Fibroblast of lung (primary cell): ENCODE results near the gene GEMIN5. TPM values are rescaled to one million over a fixed set of nuclear protein-coding genes. Genes with fewer than 3 reads are reported as not detected.
A peak's percentile ranks its signal among the peaks of the same experiment; 100 is the strongest.

Experiments used
- DNase-seq, 2 donors: peaks; one replicate each; pipeline versions ENCODE4 v3.0.0 to v3.0.0-alpha.2; 2010; ENCODE audit warnings: low read depth in 2 of 2
- H2AFZ ChIP-seq: 2 replicates; pipeline ENCODE4 v1.5.1; 2012; ENCODE audit warnings: low read length, control low read depth, inconsistent platforms
- H3K27ac ChIP-seq: 2 replicates; pipeline ENCODE4 v1.5.1; 2011; ENCODE audit warnings: low read length, control low read depth; ENCODE audit not compliant: insufficient read depth
- H3K27me3 ChIP-seq: 2 replicates; pipeline ENCODE4 v1.5.1; 2011; ENCODE audit warnings: mild to moderate bottlenecking, low read length; ENCODE audit not compliant: control insufficient read depth, insufficient read depth
- H3K36me3 ChIP-seq: 2 replicates; pipeline ENCODE4 v1.5.1; 2011; ENCODE audit warnings: low read length; ENCODE audit not compliant: control insufficient read depth, insufficient read depth
- H3K4me1 ChIP-seq: 2 replicates; pipeline ENCODE4 v1.5.1; 2011; ENCODE audit warnings: low read length; ENCODE audit not compliant: control insufficient read depth, insufficient read depth; ENCODE audit errors: extremely low read depth
- H3K4me2 ChIP-seq: 2 replicates; pipeline ENCODE4 v1.5.1; 2011; ENCODE audit warnings: low read length, control low read depth; ENCODE audit not compliant: insufficient read depth; ENCODE audit errors: extremely low read depth
- H3K4me3 ChIP-seq, 4 experiments: fragments of 200-600 bp in 1 of 4; sonication (generic) in 1 of 4; replicated peaks in 1 of 4; 2 replicates each; pipeline ENCODE4 v1.5.1; 2011 to 2016; ENCODE audit warnings: low read length in 4 of 4, low read depth in 3 of 4, mild to moderate bottlenecking in 3 of 4, control low read depth in 2 of 4, inconsistent platforms in 1 of 4, mixed read lengths in 1 of 4; ENCODE audit not compliant: insufficient read depth in 1 of 4; ENCODE audit errors: control extremely low read depth in 1 of 4
- H3K79me2 ChIP-seq: 2 replicates; pipeline ENCODE4 v1.5.1; 2012; ENCODE audit warnings: mild to moderate bottlenecking, low read length, inconsistent platforms; ENCODE audit not compliant: control insufficient read depth, insufficient read depth
- H3K9ac ChIP-seq: 2 replicates; pipeline ENCODE4 v1.5.1; 2011; ENCODE audit warnings: mild to moderate bottlenecking, low read length, control low read depth; ENCODE audit not compliant: insufficient read depth
- H3K9me3 ChIP-seq: 2 replicates; pipeline ENCODE4 v1.5.1; 2012; ENCODE audit warnings: low read depth, low read length; ENCODE audit not compliant: control insufficient read depth, insufficient read depth
- H4K20me1 ChIP-seq: 2 replicates; pipeline ENCODE4 v1.5.1; 2011; ENCODE audit warnings: low read length; ENCODE audit not compliant: control insufficient read depth, insufficient read depth; ENCODE audit errors: extremely low read depth
- EZH2 ChIP-seq: IDR thresholded peaks from 2 replicates; pipeline ENCODE4 v1.5.1; 2012; ENCODE audit warnings: low read length, control low read depth, mild to moderate bottlenecking; ENCODE audit errors: missing control alignments
- polyA plus RNA-seq, 2 donors: library from polyadenylated mRNA; depleted of rRNA in 1 of 2; stranded (reverse) in 1 of 2; unstranded in 1 of 2; fragments of >200 nt; gene quantifications; 2 replicates each; pipeline ENCODE4 v1.2.1, GENCODE V29; 2011 to 2012; ENCODE audit warnings: missing spikeins in 1 of 2
- total RNA-seq: library from RNA; depleted of rRNA; stranded (reverse); fragments of >200 nt; gene quantifications from 2 replicates; pipeline ENCODE4 v1.2.1, GENCODE V29; 2014
- TF ChIP-seq, protein P1 (sequence below), 2 donors: IDR thresholded peaks in 1 of 2; conservative IDR thresholded peaks in 1 of 2; 1 replicate in 1 of 2; 2 replicates in 1 of 2; pipeline ENCODE4 v1.5.1; 2011 to 2012; ENCODE audit warnings: low read length in 2 of 2, control low read depth in 1 of 2, inconsistent platforms in 1 of 2, low read depth in 1 of 2, mild to moderate bottlenecking in 1 of 2

Gene GEMIN5
- total and polyA plus RNA-seq, 2 donors (not counting 1 experiment from before 2014, with no cell fraction given): 7.7 to 12.1 TPM

DNA sequence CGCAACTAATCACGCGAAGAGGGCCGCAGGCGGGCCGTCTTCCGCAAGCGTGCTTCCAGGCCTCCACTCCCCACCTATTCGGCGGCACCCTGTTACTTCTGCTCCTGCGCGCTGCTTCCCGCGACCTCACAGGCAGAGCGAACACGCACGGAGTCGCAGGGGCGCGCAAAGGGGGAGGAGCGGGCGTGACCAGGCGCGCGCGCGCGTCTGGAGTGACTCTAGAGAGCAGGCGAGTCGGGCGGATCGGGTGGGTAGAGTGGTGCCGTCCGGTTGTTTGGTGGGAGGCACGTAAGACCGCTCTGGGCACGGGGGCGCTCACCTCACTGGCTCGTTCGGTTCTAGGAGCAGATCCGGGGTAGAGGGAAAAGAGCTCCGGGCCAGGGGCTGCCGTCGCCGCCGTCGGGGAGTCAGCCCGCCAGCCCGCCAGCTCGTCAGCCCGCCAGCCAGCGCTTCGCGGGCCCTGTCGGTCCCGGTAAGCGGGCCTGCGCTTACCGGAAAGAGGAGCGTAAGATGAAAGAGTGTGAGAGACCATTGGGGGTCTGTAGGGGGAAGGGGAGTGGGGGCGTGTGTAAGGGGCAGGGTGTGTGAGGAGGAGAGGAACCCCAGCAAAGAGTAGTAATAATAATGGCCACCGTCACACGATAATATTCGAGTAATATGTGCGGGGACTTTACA lies 79.6 kb downstream of the GEMIN5 start, which contains the start of gene CNOT8:
Gene CNOT8 (plus strand): TSS at position 331 of the 675 bp plus-strand sequence. CDS start 4,652 bp downstream, outside the sequence.
- peak within 1 kb of the TSS; percentile 93 for H3K9ac ChIP-seq
- no peaks in the 10 kb centered on the region for H3K27me3 ChIP-seq
- peaks cover 47% of the 10 kb centered on the region for H3K79me2 ChIP-seq

DNA sequence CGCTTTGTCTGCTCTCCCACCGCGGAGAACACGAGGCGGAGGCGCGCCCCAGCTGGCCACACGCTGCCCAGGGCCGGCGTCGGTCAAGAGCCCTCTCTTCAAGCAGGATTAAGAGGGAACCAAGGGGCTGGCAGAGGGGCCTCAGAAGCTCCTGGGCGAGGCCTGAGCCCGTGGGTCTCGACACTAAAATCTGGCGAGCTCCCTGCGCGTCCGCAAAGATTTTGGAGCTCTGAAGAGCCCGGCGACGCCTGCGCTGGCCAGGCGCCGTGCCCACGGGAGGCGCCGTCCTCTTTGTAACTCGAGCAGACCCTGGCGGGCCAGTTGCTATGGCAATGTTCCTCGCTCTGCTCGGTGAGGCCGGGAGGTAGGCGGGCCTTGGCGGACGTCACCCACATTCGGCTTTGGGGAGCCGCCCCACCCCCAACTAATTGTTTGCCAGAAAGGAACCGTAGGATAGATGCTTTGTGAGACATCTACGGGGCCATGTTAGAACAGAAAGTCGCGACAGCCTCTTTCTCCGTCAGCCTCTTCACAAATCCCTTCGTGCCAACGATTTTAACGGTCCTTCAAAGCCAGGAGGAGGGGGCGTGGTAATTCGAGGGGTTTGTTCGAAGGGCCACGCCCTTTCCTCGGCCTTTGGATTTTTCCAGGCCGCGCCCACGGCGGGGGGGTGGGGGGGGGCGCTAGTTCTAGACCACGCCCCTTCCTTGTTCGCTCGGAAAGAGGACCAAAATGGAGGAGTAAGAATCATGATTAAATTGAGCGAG lies 80.3 kb downstream of the GEMIN5 start:
- TF ChIP-seq, protein P1, sequence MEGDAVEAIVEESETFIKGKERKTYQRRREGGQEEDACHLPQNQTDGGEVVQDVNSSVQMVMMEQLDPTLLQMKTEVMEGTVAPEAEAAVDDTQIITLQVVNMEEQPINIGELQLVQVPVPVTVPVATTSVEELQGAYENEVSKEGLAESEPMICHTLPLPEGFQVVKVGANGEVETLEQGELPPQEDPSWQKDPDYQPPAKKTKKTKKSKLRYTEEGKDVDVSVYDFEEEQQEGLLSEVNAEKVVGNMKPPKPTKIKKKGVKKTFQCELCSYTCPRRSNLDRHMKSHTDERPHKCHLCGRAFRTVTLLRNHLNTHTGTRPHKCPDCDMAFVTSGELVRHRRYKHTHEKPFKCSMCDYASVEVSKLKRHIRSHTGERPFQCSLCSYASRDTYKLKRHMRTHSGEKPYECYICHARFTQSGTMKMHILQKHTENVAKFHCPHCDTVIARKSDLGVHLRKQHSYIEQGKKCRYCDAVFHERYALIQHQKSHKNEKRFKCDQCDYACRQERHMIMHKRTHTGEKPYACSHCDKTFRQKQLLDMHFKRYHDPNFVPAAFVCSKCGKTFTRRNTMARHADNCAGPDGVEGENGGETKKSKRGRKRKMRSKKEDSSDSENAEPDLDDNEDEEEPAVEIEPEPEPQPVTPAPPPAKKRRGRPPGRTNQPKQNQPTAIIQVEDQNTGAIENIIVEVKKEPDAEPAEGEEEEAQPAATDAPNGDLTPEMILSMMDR (conservative IDR thresholded peaks at IDR 0.05 in 1 of 2, IDR thresholded peaks at IDR 0.05 in 1 of 2; ENCODE audit: low read depth in 1 of 2, low read length in 2 of 2): no peak
- TF ChIP-seq EZH2: no peak
- Histone ChIP-seq H3K4me2 (peak overlapping the region; percentile 99), H3K9me3 (no peaks in the 10 kb centered on the region), H3K27me3 (no peaks in the 10 kb centered on the region), H3K36me3 (no peaks in the 10 kb centered on the region), H3K9ac (peak overlapping the region; percentile 93), H3K4me3 (peak overlapping the region; percentile 71 to 99 (median 83)), H2AFZ (peak overlapping the region; percentile 89), H3K27ac (peak overlapping the region; percentile 89), H4K20me1 (no peaks in the 10 kb centered on the region), H3K4me1 (peaks cover 7% of the 10 kb centered on the region), H3K79me2 (peaks cover 40% of the 10 kb centered on the region)
- peak; percentile 97 to 98 for DNase-seq

More for the DNA sequence above, 79.6 kb downstream of the GEMIN5 start, which contains the start of gene CNOT8:
- H3K4me3 ChIP-seq: peak within 1 kb of the TSS; percentile 71 to 99 (median 83)
- H3K4me1 ChIP-seq: peaks cover 7% of the 10 kb centered on the region
- H3K9me3 ChIP-seq: no peaks in the 10 kb centered on the region
- H3K27ac ChIP-seq: peak within 1 kb of the TSS; percentile 89
- H3K4me2 ChIP-seq: peak within 1 kb of the TSS; percentile 99
- peak; percentile 97 to 98 for DNase-seq
- no peaks in the 10 kb centered on the region for H4K20me1 ChIP-seq
- H2AFZ ChIP-seq: peak within 1 kb of the TSS; percentile 89
- TF ChIP-seq EZH2: no peak
- TF ChIP-seq, protein P1 (conservative IDR thresholded peaks at IDR 0.05 in 1 of 2, IDR thresholded peaks at IDR 0.05 in 1 of 2; ENCODE audit: low read depth in 1 of 2, low read length in 2 of 2): no peak
- H3K36me3 ChIP-seq: peaks cover under 1% of the 10 kb centered on the region

DNA sequence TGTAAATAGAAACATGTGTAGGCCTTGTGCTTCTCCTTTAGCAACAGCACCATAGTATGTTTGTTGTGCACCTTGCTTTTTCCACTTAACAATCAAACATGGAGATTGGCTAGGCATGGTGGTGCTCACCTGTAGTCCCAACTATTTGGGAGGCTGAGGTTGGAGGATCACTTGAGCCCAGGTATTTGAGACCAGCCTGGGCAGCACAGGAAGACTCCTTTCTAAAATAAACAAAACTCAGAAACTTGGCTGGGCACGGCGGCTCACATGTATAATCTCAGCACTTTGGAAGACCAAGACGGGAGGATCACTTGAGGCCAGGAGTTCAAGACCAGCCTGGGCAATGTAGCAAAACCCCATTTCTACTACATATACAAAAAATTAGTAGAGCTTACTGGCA lies 86.7 kb downstream of the GEMIN5 start:
- Histone ChIP-seq H3K27me3 (no peaks in the 10 kb centered on the region), H3K9ac (no peak overlapping the region), H4K20me1 (no peaks in the 10 kb centered on the region), H3K4me3 (no peak overlapping the region), H3K4me2 (no peak overlapping the region), H3K9me3 (no peaks in the 10 kb centered on the region), H2AFZ (no peak overlapping the region), H3K79me2 (no peaks in the 10 kb centered on the region), H3K36me3 (no peaks in the 10 kb centered on the region), H3K4me1 (peaks cover 4% of the 10 kb centered on the region), H3K27ac (no peak overlapping the region)
- TF ChIP-seq EZH2: no peak
- TF ChIP-seq, protein P1 (conservative IDR thresholded peaks at IDR 0.05 in 1 of 2, IDR thresholded peaks at IDR 0.05 in 1 of 2; ENCODE audit: low read depth in 1 of 2, low read length in 2 of 2): no peak
- DNase-seq: no peak
